Skeletal muscle tissue (tissue), 4 donors: Measurements from ENCODE around the gene ZC3H8. TPM values are rescaled to one million over a fixed set of nuclear protein-coding genes. Genes with fewer than 3 reads are reported as not detected.

Source experiments
- H3K27ac ChIP-seq: one replicate; pipeline ENCODE4 v1.7.0; 2013; ENCODE audit warnings: mild to moderate bottlenecking, low read depth, low read length, inconsistent platforms
- H3K27me3 ChIP-seq, 3 donors: one replicate each; pipeline ENCODE4 v1.7.0; 2013; ENCODE audit warnings: low read length in 3 of 3; ENCODE audit not compliant: control insufficient read depth in 3 of 3, insufficient read depth in 3 of 3
- H3K36me3 ChIP-seq, 3 donors: one replicate each; pipeline ENCODE4 v1.7.0; 2013; ENCODE audit warnings: low read length in 3 of 3; ENCODE audit not compliant: control insufficient read depth in 3 of 3, insufficient read depth in 3 of 3
- H3K4me1 ChIP-seq, 3 donors: one replicate each; pipeline ENCODE4 v1.7.0; 2013; ENCODE audit warnings: low read length in 3 of 3, mild to moderate bottlenecking in 3 of 3; ENCODE audit not compliant: control insufficient read depth in 3 of 3, insufficient read depth in 3 of 3
- H3K4me3 ChIP-seq, 3 donors: one replicate each; pipeline ENCODE4 v1.7.0; 2013; ENCODE audit warnings: low read length in 3 of 3
- H3K9ac ChIP-seq, 3 donors: one replicate each; pipeline ENCODE4 v1.7.0; 2013; ENCODE audit warnings: low read length in 3 of 3, mild to moderate bottlenecking in 3 of 3, moderate library complexity in 2 of 3, low read depth in 1 of 3
- H3K9me3 ChIP-seq, 3 donors: one replicate each; pipeline ENCODE4 v1.7.0; 2013; ENCODE audit warnings: low read length in 3 of 3; ENCODE audit not compliant: control insufficient read depth in 3 of 3
- total RNA-seq: library from RNA; depleted of rRNA; stranded (reverse); fragments of >200 nt; gene quantifications from one replicate; pipeline ENCODE4 v1.2.3, GENCODE V29; 2014
- donor health status: Osteomylitis.

Gene ZC3H8
- total RNA-seq, 1 donor from 2014 or later: 10.4 TPM

DNA sequence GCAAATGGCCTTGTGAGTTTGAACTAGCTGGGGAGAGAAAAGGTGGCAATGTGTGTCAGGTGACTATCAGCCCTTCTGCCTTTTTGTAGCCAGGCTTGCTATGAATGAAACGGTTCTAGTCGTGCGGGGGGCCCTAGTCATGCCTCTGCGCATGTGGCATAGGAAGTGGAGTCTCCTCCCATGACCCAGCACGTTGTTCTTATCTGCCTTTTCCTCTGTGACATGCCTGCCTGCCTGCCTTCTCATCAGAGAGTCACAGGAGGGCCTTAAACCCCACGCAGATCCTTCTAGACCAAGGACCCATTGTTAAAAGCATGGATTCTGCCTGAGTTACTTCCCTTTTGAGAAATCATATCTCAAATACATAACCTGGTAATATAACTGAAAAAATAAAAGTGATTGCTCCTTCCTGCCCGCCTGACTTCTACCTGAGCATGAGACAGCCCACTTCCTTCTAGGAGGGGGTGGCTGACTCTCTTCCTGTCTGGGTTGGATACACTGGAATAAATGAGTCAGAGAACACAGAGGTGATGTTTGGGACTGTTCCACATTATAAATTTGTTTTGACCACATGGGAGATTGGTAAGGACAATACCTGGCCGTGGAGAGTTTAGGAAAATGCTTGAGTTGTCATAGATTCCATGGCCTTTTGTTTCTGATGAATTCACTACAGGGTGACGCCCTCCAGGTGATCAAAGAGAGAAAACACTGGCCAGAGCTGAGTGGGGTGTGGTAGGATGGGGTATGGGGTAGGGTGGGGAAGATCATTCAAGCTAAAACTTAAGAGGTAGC, 66.8 kb downstream of the ZC3H8 start:
- H3K27me3 ChIP-seq: no peaks in the 10 kb centered on the region
- H3K36me3 ChIP-seq: no peaks in the 10 kb centered on the region
- no peaks in the 10 kb centered on the region for H3K9me3 ChIP-seq
- H3K4me3 ChIP-seq: no peak overlapping the region
- H3K4me1 ChIP-seq: no peaks in the 10 kb centered on the region
- H3K27ac ChIP-seq: no peak overlapping the region
- no peak overlapping the region for H3K9ac ChIP-seq

- peaks cover 0 to under 1% (median 0%) of the 10 kb centered on the region in 3 donors for H3K27me3 ChIP-seq
- no peaks in the 10 kb centered on the region for H3K4me1 ChIP-seq
- H3K27ac ChIP-seq: no peak overlapping the region
- H3K36me3 ChIP-seq: no peaks in the 10 kb centered on the region
- no peak overlapping the region for H3K4me3 ChIP-seq
- no peaks in the 10 kb centered on the region for H3K9me3 ChIP-seq
- no peak overlapping the region for H3K9ac ChIP-seq
Measured at GRCh38 chr2:112187046-112187715, 67.7 kb downstream of the ZC3H8 start.

DNA sequence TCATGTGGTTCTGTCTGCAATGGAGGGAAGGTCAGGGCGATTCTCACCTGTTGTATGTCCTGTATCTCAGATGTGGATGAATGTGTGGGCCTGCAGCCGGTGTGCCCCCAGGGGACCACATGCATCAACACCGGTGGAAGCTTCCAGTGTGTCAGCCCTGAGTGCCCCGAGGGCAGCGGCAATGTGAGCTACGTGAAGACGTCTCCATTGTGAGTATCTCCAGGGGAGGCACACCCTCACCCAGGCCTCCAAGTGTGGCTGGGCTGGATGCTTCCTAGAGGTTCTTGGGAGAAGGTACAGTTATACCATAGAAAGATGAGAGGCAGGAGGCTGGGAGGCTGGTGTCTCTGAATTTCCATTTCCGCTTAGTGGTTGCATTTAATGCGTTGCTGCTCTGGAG, 69.7 kb downstream of the ZC3H8 start:
- H3K27me3 ChIP-seq: peaks cover 0 to 5% (median 0%) of the 10 kb centered on the region in 3 donors
- H3K4me3 ChIP-seq: no peak overlapping the region
- no peak overlapping the region for H3K27ac ChIP-seq
- no peaks in the 10 kb centered on the region for H3K9me3 ChIP-seq
- no peaks in the 10 kb centered on the region for H3K4me1 ChIP-seq
- H3K36me3 ChIP-seq: no peaks in the 10 kb centered on the region
- H3K9ac ChIP-seq: no peak overlapping the region

GRCh38 chr2:112184121-112184520, 70.7 kb downstream of the ZC3H8 start:
- no peaks in the 10 kb centered on the region for H3K9me3 ChIP-seq
- no peaks in the 10 kb centered on the region for H3K36me3 ChIP-seq
- no peak overlapping the region for H3K27ac ChIP-seq
- H3K9ac ChIP-seq: no peak overlapping the region
- H3K27me3 ChIP-seq: peaks cover 0 to 5% (median 0%) of the 10 kb centered on the region in 3 donors
- no peaks in the 10 kb centered on the region for H3K4me1 ChIP-seq
- no peak overlapping the region for H3K4me3 ChIP-seq

GRCh38 chr2:112183327-112184025, 71.4 kb downstream of the ZC3H8 start:
- Histone ChIP-seq H3K9ac (no peak overlapping the region), H3K27ac (no peak overlapping the region), H3K4me3 (no peak overlapping the region), H3K4me1 (no peaks in the 10 kb centered on the region), H3K9me3 (no peaks in the 10 kb centered on the region), H3K36me3 (no peaks in the 10 kb centered on the region), H3K27me3 (peaks cover 0 to 5% (median 0%) of the 10 kb centered on the region in 3 donors)

GRCh38 chr2:112182581-112183034, 72.2 kb downstream of the ZC3H8 start:
- H3K9me3 ChIP-seq: no peaks in the 10 kb centered on the region
- no peak overlapping the region for H3K9ac ChIP-seq
- no peak overlapping the region for H3K27ac ChIP-seq
- no peaks in the 10 kb centered on the region for H3K4me1 ChIP-seq
- no peak overlapping the region for H3K4me3 ChIP-seq
- no peaks in the 10 kb centered on the region for H3K36me3 ChIP-seq
- peaks cover 0 to 5% (median 0%) of the 10 kb centered on the region in 3 donors for H3K27me3 ChIP-seq

DNA sequence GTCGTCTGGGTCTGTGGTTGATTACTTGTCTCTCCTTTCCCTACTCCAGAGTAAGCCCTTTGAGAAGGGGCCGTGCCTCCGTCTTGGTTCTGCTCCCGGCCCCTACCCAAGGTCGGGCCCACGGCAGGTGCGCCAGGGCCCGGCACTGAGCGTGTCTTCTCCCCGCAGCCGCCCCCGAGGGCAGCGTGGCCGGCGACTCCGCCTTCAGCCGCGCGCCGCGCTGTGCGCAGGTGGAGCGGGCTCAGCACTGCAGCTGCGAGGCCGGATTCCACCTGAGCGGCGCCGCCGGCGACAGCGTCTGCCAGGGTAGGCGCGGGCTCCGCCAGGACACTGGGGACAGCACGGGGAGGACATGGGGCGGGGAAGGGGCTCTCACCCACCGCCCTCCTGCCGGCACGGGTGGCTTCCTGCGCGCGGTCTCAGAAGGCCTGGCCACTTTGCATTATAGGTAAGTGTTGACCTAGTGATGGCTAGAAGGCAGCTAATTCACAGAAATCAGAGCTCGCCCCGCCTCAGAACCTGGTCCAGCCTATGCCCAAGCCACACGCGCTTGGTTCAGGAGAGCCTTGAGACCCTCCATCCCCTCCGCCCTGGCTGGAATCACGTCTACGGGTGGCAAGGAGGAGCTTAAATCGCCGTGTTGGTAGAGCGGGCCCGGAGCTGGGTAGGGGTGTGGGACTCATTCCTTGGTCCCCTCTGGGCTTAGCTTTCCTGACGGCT, 73.1 kb downstream of the ZC3H8 start:
- peaks cover 0 to 5% (median 0%) of the 10 kb centered on the region in 3 donors for H3K27me3 ChIP-seq
- no peak overlapping the region for H3K4me3 ChIP-seq
- H3K27ac ChIP-seq: no peak overlapping the region
- H3K9me3 ChIP-seq: no peaks in the 10 kb centered on the region
- no peak overlapping the region for H3K9ac ChIP-seq
- no peaks in the 10 kb centered on the region for H3K4me1 ChIP-seq
- no peaks in the 10 kb centered on the region for H3K36me3 ChIP-seq

DNA sequence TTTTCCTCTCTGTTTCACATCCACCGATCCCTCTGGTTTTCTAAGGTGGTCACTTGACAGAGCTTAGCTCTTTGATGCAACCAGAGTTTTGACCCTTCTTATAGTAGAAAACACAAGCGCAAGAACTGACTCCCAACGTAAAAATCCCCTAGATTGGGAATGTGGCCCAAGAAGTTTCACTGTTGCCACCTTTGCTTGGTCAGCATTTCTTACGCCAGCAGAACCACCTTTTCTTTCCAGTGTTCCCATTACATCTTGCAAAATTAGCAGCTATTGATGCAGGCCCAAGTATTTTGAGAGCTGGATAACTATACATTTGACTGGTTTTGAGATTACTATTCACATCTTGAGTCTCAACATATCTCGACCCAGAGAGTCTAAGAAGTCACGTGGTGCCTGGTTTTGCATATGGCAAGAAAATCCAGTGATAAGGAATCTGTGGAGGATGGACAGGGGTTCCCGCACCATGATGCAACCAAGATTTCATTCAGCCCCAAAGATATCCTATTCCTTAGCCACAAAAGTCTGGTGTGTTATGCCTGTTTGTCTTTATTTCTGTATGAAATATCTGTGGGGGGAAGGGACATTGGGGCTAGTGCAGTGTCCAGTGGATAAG, 78.8 kb downstream of the ZC3H8 start:
- Histone ChIP-seq H3K27me3 (no peaks in the 10 kb centered on the region), H3K9ac (no peak overlapping the region)

GRCh38 chr2:112175333-112175732, 79.5 kb downstream of the ZC3H8 start:
- Histone ChIP-seq H3K4me1 (no peaks in the 10 kb centered on the region), H3K9ac (no peak overlapping the region), H3K27ac (no peak overlapping the region), H3K36me3 (no peaks in the 10 kb centered on the region), H3K27me3 (no peaks in the 10 kb centered on the region), H3K9me3 (no peaks in the 10 kb centered on the region), H3K4me3 (no peak overlapping the region)

More for the DNA sequence above, 78.8 kb downstream of the ZC3H8 start:
- no peak overlapping the region for H3K27ac ChIP-seq
- H3K36me3 ChIP-seq: no peaks in the 10 kb centered on the region
- H3K4me3 ChIP-seq: no peak overlapping the region
- H3K9me3 ChIP-seq: no peaks in the 10 kb centered on the region
- H3K4me1 ChIP-seq: no peaks in the 10 kb centered on the region
